ENCODE results near the gene TFAP2A. TPM values are rescaled to one million over a fixed set of nuclear protein-coding genes. Genes with fewer than 3 reads are reported as not detected.

Gene TFAP2A
- total RNA-seq, 4 donors from 2014 or later = 0.20 to 1.2 (median 0.66) TPM; not detected in 1

GRCh38 chr6:10393544-10394225 lies 21.2 kb downstream of the TFAP2A start:
- Histone ChIP-seq H3K27me3 (peaks cover 0 to 98% of the 10 kb centered on the region in 2 donors), H3K9me3 (no peaks in the 10 kb centered on the region), H3K4me1 (peaks cover 0 to 12% (median 0%) of the 10 kb centered on the region in 4 donors), H3K36me3 (no peaks in the 10 kb centered on the region), H3K27ac (no peak overlapping the region), H3K4me3 (no peak overlapping the region)
- TF ChIP-seq POLR2A (IDR thresholded peaks at IDR 0.05) (no peak), CTCF (IDR thresholded peaks at IDR 0.05) (no peak), EP300 (IDR thresholded peaks at IDR 0.05) (no peak)
- 33 to 50% methylated on average over 8 of the region's 8 CpGs for WGBS, 2 donors
- DNase-seq (ENCODE audit: low spot score in 2 of 2) = no peak

GRCh38 chr6:10391799-10392198 lies 23.1 kb downstream of the TFAP2A start:
- Histone ChIP-seq H3K27me3 (peaks cover 0 to 100% of the 10 kb centered on the region in 2 donors), H3K4me3 (no peak overlapping the region), H3K27ac (no peak overlapping the region), H3K4me1 (peaks cover 0 to 12% (median 0%) of the 10 kb centered on the region in 4 donors), H3K36me3 (no peaks in the 10 kb centered on the region), H3K9me3 (no peaks in the 10 kb centered on the region)
- TF ChIP-seq CTCF (IDR thresholded peaks at IDR 0.05) (no peak), POLR2A (IDR thresholded peaks at IDR 0.05) (no peak), EP300 (IDR thresholded peaks at IDR 0.05) (no peak)
- DNase-seq (ENCODE audit: low spot score in 2 of 2) = no peak
- 49 to 59% methylated on average over 10 of the region's 10 CpGs for WGBS, 2 donors

- H3K27me3 ChIP-seq = peaks cover 0 to 100% of the 10 kb centered on the region in 2 donors
- peaks cover 0 to 12% (median 0%) of the 10 kb centered on the region in 4 donors for H3K4me1 ChIP-seq
- H3K4me3 ChIP-seq = no peak overlapping the region
- H3K27ac ChIP-seq = no peak overlapping the region
- no peak for DNase-seq (ENCODE audit: low spot score in 2 of 2)
- no peaks in the 10 kb centered on the region for H3K9me3 ChIP-seq
- no peaks in the 10 kb centered on the region for H3K36me3 ChIP-seq
- WGBS, 2 donors = 22 to 34% methylated on average over 10 of the region's 10 CpGs
- no peak for TF ChIP-seq POLR2A (IDR thresholded peaks at IDR 0.05)
- no peak for TF ChIP-seq EP300 (IDR thresholded peaks at IDR 0.05)
- no peak for TF ChIP-seq CTCF (IDR thresholded peaks at IDR 0.05)
These were observed 23.6 kb downstream of the TFAP2A start for GRCh38 chr6:10391299-10391630.

GRCh38 chr6:10390495-10391298 lies 24.2 kb downstream of the TFAP2A start:
- WGBS, 2 donors = 22 to 34% methylated on average over 39 to 40 of the region's 41 CpGs
- Histone ChIP-seq H3K27ac (no peak overlapping the region), H3K4me1 (peaks cover 0 to 12% (median 0%) of the 10 kb centered on the region in 4 donors), H3K4me3 (no peak overlapping the region), H3K9me3 (no peaks in the 10 kb centered on the region), H3K27me3 (peaks cover 0 to 100% of the 10 kb centered on the region in 2 donors), H3K36me3 (no peaks in the 10 kb centered on the region)
- TF ChIP-seq POLR2A (IDR thresholded peaks at IDR 0.05) (no peak), CTCF (IDR thresholded peaks at IDR 0.05) (no peak), EP300 (IDR thresholded peaks at IDR 0.05) (no peak)
- DNase-seq (ENCODE audit: low spot score in 2 of 2) = no peak
